ENCODE measurements around the gene NHS. TPM values are rescaled to one million over a fixed set of nuclear protein-coding genes. Genes with fewer than 3 reads are reported as not detected.

The NHS gene
- total RNA-seq, 4 donors from 2014 or later, result 4.6 to 9.9 (median 7.2) TPM

GRCh38 chrX:17472424-17472823, 97.4 kb downstream of the NHS start:
- Histone ChIP-seq H3K4me1 (no peaks in the 10 kb centered on the region), H3K27ac (no peak overlapping the region), H3K4me3 (no peak overlapping the region), H3K36me3 (no peaks in the 10 kb centered on the region), H3K9me3 (no peaks in the 10 kb centered on the region), H3K27me3 (no peaks in the 10 kb centered on the region)
- 42% methylated on average over 1 of the region's 1 CpG for WGBS
- no peak for TF ChIP-seq POLR2A (IDR thresholded peaks at IDR 0.05)
- TF ChIP-seq POLR2AphosphoS5 (IDR thresholded peaks at IDR 0.05), result no peak
- TF ChIP-seq, protein P1, sequence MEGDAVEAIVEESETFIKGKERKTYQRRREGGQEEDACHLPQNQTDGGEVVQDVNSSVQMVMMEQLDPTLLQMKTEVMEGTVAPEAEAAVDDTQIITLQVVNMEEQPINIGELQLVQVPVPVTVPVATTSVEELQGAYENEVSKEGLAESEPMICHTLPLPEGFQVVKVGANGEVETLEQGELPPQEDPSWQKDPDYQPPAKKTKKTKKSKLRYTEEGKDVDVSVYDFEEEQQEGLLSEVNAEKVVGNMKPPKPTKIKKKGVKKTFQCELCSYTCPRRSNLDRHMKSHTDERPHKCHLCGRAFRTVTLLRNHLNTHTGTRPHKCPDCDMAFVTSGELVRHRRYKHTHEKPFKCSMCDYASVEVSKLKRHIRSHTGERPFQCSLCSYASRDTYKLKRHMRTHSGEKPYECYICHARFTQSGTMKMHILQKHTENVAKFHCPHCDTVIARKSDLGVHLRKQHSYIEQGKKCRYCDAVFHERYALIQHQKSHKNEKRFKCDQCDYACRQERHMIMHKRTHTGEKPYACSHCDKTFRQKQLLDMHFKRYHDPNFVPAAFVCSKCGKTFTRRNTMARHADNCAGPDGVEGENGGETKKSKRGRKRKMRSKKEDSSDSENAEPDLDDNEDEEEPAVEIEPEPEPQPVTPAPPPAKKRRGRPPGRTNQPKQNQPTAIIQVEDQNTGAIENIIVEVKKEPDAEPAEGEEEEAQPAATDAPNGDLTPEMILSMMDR (IDR thresholded peaks at IDR 0.05), result no peak
- no peak for DNase-seq (ENCODE audit: low spot score in 2 of 2)

DNA sequence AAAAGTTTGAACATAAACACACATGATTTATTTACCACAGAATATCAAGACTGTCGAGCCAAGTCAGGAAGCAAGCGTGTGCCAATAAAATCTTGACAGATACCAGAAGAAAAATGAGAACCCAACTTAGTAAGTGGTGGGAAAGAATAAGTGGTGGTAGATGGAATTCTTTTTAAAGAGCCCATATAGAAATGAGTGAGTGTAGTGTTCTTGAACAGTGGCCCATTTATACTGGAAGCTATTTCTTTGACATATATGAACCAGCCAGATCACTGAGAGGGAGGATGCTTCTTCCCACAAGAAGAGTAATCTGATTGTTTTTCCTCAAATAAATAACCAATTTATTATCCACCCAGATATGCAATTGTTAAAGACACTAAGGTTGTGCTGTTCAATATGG, 98.0 kb downstream of the NHS start:
- TF ChIP-seq, protein P1 (IDR thresholded peaks at IDR 0.05), result no peak
- WGBS, result 58% methylated on average over 2 of the region's 2 CpGs
- H3K9me3 ChIP-seq, result no peaks in the 10 kb centered on the region
- H3K27ac ChIP-seq, result no peak overlapping the region
- DNase-seq (ENCODE audit: low spot score in 2 of 2), result no peak
- H3K36me3 ChIP-seq, result no peaks in the 10 kb centered on the region
- no peaks in the 10 kb centered on the region for H3K4me1 ChIP-seq
- no peaks in the 10 kb centered on the region for H3K27me3 ChIP-seq
- no peak overlapping the region for H3K4me3 ChIP-seq

DNA sequence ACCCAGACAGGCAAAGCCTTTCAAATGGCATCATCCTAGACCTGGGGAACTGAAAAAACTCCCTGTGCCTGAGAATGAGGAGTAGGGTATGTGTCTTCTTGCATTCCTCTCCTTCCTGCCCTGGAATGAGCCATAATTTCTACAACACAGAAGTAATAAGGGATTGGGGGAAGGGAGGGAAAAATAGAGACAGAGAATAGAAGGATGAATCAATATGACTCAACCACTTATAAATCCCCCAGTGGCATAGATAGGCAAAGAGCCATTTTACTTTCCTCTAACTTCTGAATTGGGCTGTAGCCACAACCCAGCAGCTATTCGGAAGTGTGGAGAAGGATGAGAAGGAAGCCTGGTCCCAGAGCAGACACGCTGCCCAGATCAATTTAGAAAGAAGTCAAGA, 99.9 kb downstream of the NHS start:
- WGBS, result 66% methylated on average over 2 of the region's 2 CpGs

GRCh38 chrX:17475449-17476217, 100.6 kb downstream of the NHS start:
- H3K9me3 ChIP-seq, result no peaks in the 10 kb centered on the region
- H3K27me3 ChIP-seq, result no peaks in the 10 kb centered on the region
- H3K36me3 ChIP-seq, result no peaks in the 10 kb centered on the region
- TF ChIP-seq POLR2A (IDR thresholded peaks at IDR 0.05) (no peak), EP300 (IDR thresholded peaks at IDR 0.05) (no peak), POLR2AphosphoS5 (IDR thresholded peaks at IDR 0.05) (no peak)
- TF ChIP-seq, protein P1 (IDR thresholded peaks at IDR 0.05), result no peak
- H3K4me1 ChIP-seq, result no peaks in the 10 kb centered on the region
- H3K27ac ChIP-seq, result no peak overlapping the region
- no peak overlapping the region for H3K4me3 ChIP-seq
- WGBS, result 48% methylated on average over 6 of the region's 6 CpGs
- no peak for DNase-seq (ENCODE audit: low spot score in 2 of 2)

More for the DNA sequence above, 99.9 kb downstream of the NHS start:
- Histone ChIP-seq H3K4me1 (no peaks in the 10 kb centered on the region), H3K36me3 (no peaks in the 10 kb centered on the region), H3K27me3 (no peaks in the 10 kb centered on the region), H3K27ac (no peak overlapping the region), H3K9me3 (no peaks in the 10 kb centered on the region), H3K4me3 (no peak overlapping the region)
- DNase-seq (ENCODE audit: low spot score in 2 of 2), result no peak
- TF ChIP-seq EP300 (IDR thresholded peaks at IDR 0.05) (no peak), POLR2AphosphoS5 (IDR thresholded peaks at IDR 0.05) (no peak), POLR2A (IDR thresholded peaks at IDR 0.05) (no peak)
- TF ChIP-seq, protein P1 (IDR thresholded peaks at IDR 0.05), result no peak

GRCh38 chrX:17476411-17476810, 101.4 kb downstream of the NHS start:
- no peaks in the 10 kb centered on the region for H3K36me3 ChIP-seq
- TF ChIP-seq, protein P1 (IDR thresholded peaks at IDR 0.05), result no peak
- TF ChIP-seq POLR2A (IDR thresholded peaks at IDR 0.05) (no peak), POLR2AphosphoS5 (IDR thresholded peaks at IDR 0.05) (no peak), EP300 (IDR thresholded peaks at IDR 0.05) (no peak)

More at GRCh38 chrX:17476411-17476810, 101.4 kb downstream of the NHS start:
- no peaks in the 10 kb centered on the region for H3K4me1 ChIP-seq
- no peaks in the 10 kb centered on the region for H3K9me3 ChIP-seq
- H3K4me3 ChIP-seq, result no peak overlapping the region
- H3K27ac ChIP-seq, result no peak overlapping the region
- DNase-seq (ENCODE audit: low spot score in 2 of 2), result no peak
- 72% methylated on average over 2 of the region's 2 CpGs for WGBS
- H3K27me3 ChIP-seq, result no peaks in the 10 kb centered on the region
